IMR-90 (cell line): ENCODE results near the gene PRKAR1B. TPM values are rescaled to one million over a fixed set of nuclear protein-coding genes. Genes with fewer than 3 reads are reported as not detected.

Source experiments
- ATAC-seq: fragments of 200-7000 bp; cut with Tn5 transposase; 2 replicates; pipeline ENCODE4 v1.9.1; 2020; ENCODE audit warnings: low read depth, mild to moderate bottlenecking, moderate library complexity
- BruUV-seq: library from RNA; stranded (reverse); fragments of 400-500 nt; replicated peaks from 2 replicates; lab custom pipeline; 2021; lab: Mats Ljungman, UMichigan
- CTCF ChIA-PET: fragments of 300-600 bp; formaldehyde crosslinking; extraction: SDS; loops from one replicate; lab custom pipeline; 2021; ENCODE audit warnings: antibody characterized with exemption; lab: Yijun Ruan, JAX
- POLR2A ChIA-PET: fragments of 300-600 bp; sonication (Branson Sonifier 250); formaldehyde crosslinking; loops from one replicate; lab custom pipeline; 2022; ENCODE audit warnings: antibody characterized with exemption; ENCODE audit not compliant: unreplicated experiment; lab: Charles Lee
- DNase-seq: peaks from one replicate; pipeline ENCODE4 v3.0.0; 2013
- H2AFZ ChIP-seq: replicated peaks from 2 replicates; pipeline ENCODE3; 2013; ENCODE audit warnings: low read length, mild to moderate bottlenecking; ENCODE audit not compliant: poor library complexity
- H2AK5ac ChIP-seq: 2 replicates; pipeline ENCODE4 v1.6.1; 2013; ENCODE audit warnings: low read depth, low read length, inconsistent platforms
- H2AK9ac ChIP-seq: replicated peaks from 2 replicates; pipeline ENCODE3; 2013; ENCODE audit warnings: mild to moderate bottlenecking, low read depth, low read length, moderate library complexity; ENCODE audit not compliant: poor library complexity
- H2BK120ac ChIP-seq: 2 replicates; pipeline ENCODE4 v1.6.1; 2013; ENCODE audit warnings: low read depth, low read length, inconsistent platforms
- H2BK15ac ChIP-seq: 3 replicates; pipeline ENCODE4 v1.6.1; 2013; ENCODE audit warnings: low read depth, low read length, inconsistent platforms
- H2BK20ac ChIP-seq: 2 replicates; pipeline ENCODE4 v1.6.1; 2013; ENCODE audit warnings: low read depth, mild to moderate bottlenecking, inconsistent platforms, low read length, moderate library complexity
- H2BK5ac ChIP-seq: 2 replicates; pipeline ENCODE4 v1.6.1; 2013; ENCODE audit warnings: mild to moderate bottlenecking, low read depth, low read length, inconsistent platforms; ENCODE audit not compliant: poor library complexity, severe bottlenecking
- H3K14ac ChIP-seq: replicated peaks from 2 replicates; pipeline ENCODE4 v1.6.1; 2013; ENCODE audit warnings: low read depth, low read length, inconsistent platforms
- H3K18ac ChIP-seq: 2 replicates; pipeline ENCODE4 v1.6.1; 2013; ENCODE audit warnings: low read depth, low read length, control low read depth
- H3K23ac ChIP-seq: 2 replicates; pipeline ENCODE4 v1.6.1; 2013; ENCODE audit warnings: low read depth, low read length, inconsistent platforms
- H3K27ac ChIP-seq: 2 replicates; pipeline ENCODE4 v1.5.1; 2013; ENCODE audit warnings: mild to moderate bottlenecking, control low read depth, low read length; ENCODE audit not compliant: insufficient read depth
- H3K27me3 ChIP-seq: 2 replicates; pipeline ENCODE4 v1.6.1; 2013; ENCODE audit warnings: low read length; ENCODE audit not compliant: control insufficient read depth, insufficient read depth
- H3K36me3 ChIP-seq: 2 replicates; pipeline ENCODE4 v1.6.1; 2013; ENCODE audit warnings: low read length, mixed read lengths; ENCODE audit not compliant: control insufficient read depth, insufficient read depth
- H3K4ac ChIP-seq: 2 replicates; pipeline ENCODE4 v1.6.1; 2013; ENCODE audit warnings: low read depth, low read length, inconsistent platforms
- H3K4me1 ChIP-seq: 2 replicates; pipeline ENCODE4 v1.6.1; 2013; ENCODE audit warnings: low read length, mixed read lengths; ENCODE audit not compliant: control insufficient read depth, insufficient read depth
- H3K4me2 ChIP-seq: 2 replicates; pipeline ENCODE4 v1.6.1; 2013; ENCODE audit warnings: low read depth, mild to moderate bottlenecking, control low read depth, low read length, moderate library complexity
- H3K4me3 ChIP-seq: 2 replicates; pipeline ENCODE4 v1.5.1; 2013; ENCODE audit warnings: low read depth, mild to moderate bottlenecking, control low read depth, low read length, moderate library complexity; ENCODE audit not compliant: insufficient read depth
- H3K56ac ChIP-seq: 2 replicates; pipeline ENCODE4 v1.6.1; 2013; ENCODE audit warnings: low read length, inconsistent platforms; ENCODE audit not compliant: insufficient read depth; ENCODE audit errors: extremely low read depth
- H3K79me1 ChIP-seq, 2 experiments: 2 replicates each; pipeline ENCODE4 v1.6.1; 2013; ENCODE audit warnings: low read length in 2 of 2, inconsistent platforms in 1 of 2, low read depth in 1 of 2
- H3K9ac ChIP-seq: 2 replicates; pipeline ENCODE4 v1.6.1; 2013; ENCODE audit warnings: low read depth, low read length, control low read depth
- H3K9me1 ChIP-seq: 2 replicates; pipeline ENCODE4 v1.6.1; 2013; ENCODE audit warnings: low read length, inconsistent platforms; ENCODE audit not compliant: insufficient read depth
- H3K9me3 ChIP-seq: 2 replicates; pipeline ENCODE4 v1.6.1; 2013; ENCODE audit warnings: low read length; ENCODE audit not compliant: control insufficient read depth, insufficient read depth
- H4K20me1 ChIP-seq: 2 replicates; pipeline ENCODE4 v1.6.1; 2013; ENCODE audit warnings: low read length, inconsistent platforms; ENCODE audit not compliant: insufficient read depth
- H4K5ac ChIP-seq: 2 replicates; pipeline ENCODE4 v1.6.1; 2013; ENCODE audit warnings: mild to moderate bottlenecking, low read depth, low read length, control low read depth
- H4K8ac ChIP-seq, 2 experiments: 2 replicates each; pipeline ENCODE4 v1.6.1; 2013; ENCODE audit warnings: low read depth in 2 of 2, low read length in 2 of 2, control low read depth in 1 of 2, inconsistent platforms in 1 of 2
- H4K91ac ChIP-seq: 2 replicates; pipeline ENCODE4 v1.6.1; 2013; ENCODE audit warnings: low read depth, low read length, inconsistent platforms; ENCODE audit not compliant: insufficient read depth
- BHLHE40 ChIP-seq: fragments of 150-350 bp; IDR thresholded peaks from 2 replicates; pipeline ENCODE4 v1.6.1; 2016; ENCODE audit warnings: mild to moderate bottlenecking, low read depth, low read length
- CHD1 ChIP-seq: IDR thresholded peaks from 2 replicates; pipeline ENCODE4 v1.6.1; 2012; ENCODE audit warnings: low read depth, low read length, improper control_type of control experiment
- FOS ChIP-seq: fragments of 150-350 bp; IDR thresholded peaks from 2 replicates; pipeline ENCODE4 v1.6.1; 2016; ENCODE audit warnings: low read depth, low read length
- MAFK ChIP-seq: IDR thresholded peaks from 2 replicates; pipeline ENCODE4 v1.6.1; 2012; ENCODE audit warnings: low read depth, low read length, improper control_type of control experiment
- MAZ ChIP-seq: IDR thresholded peaks from 2 replicates; pipeline ENCODE4 v1.6.1; 2012; ENCODE audit warnings: low read depth, mild to moderate bottlenecking, low read length, improper control_type of control experiment, moderate library complexity, borderline replicate concordance
- MXI1 ChIP-seq: IDR thresholded peaks from 2 replicates; pipeline ENCODE4 v1.6.1; 2012; ENCODE audit warnings: low read depth, mild to moderate bottlenecking, low read length, moderate library complexity, borderline replicate concordance
- NFE2L2 ChIP-seq: fragments of 150-350 bp; IDR thresholded peaks from 2 replicates; pipeline ENCODE4 v1.6.1; 2016; ENCODE audit warnings: low read depth, mild to moderate bottlenecking, low read length
- POLR2A ChIP-seq: IDR thresholded peaks from 2 replicates; pipeline ENCODE4 v1.6.1; 2012; ENCODE audit warnings: mild to moderate bottlenecking, low read depth, low read length
- RCOR1 ChIP-seq: IDR thresholded peaks from 2 replicates; pipeline ENCODE4 v1.6.1; 2012; ENCODE audit warnings: mild to moderate bottlenecking, low read length, improper control_type of control experiment; ENCODE audit not compliant: insufficient replicate concordance
- SMC3 ChIP-seq: fragments of 150-350 bp; IDR thresholded peaks from 2 replicates; pipeline ENCODE4 v1.6.1; 2016; ENCODE audit warnings: low read depth, mild to moderate bottlenecking, antibody characterized with exemption, low read length, moderate library complexity
- whole genome bisulfite sequencing, 2 experiments: methylation state at CpG; one replicate each; pipeline versions ENCODE4 v1.1.5 to v1.1.7; 2013; ENCODE audit warnings: missing lambda C conversion rate in 2 of 2; ENCODE audit not compliant: insufficient read length in 1 of 2; ENCODE audit errors: extremely low coverage in 2 of 2; 5-methylcytosine and 5-hydroxymethylcytosine counted together
- dilution Hi-C: fragments of 300-500 bp; cut with HindIII; formaldehyde crosslinking; loops from one replicate; pipeline ENCODE4 v1.14.3; 2018; ENCODE audit warnings: low sequenced_read_pairs; ENCODE audit not compliant: unreplicated experiment
- in situ Hi-C: fragments of 300-500 bp; cut with MboI; formaldehyde crosslinking; loops from 3 replicates; pipeline ENCODE4 v1.14.3; 2019; ENCODE audit warnings: low sequenced_read_pairs, inconsistent platforms, mixed read lengths
- intact Hi-C: fragments of 100-400 bp; cut with micrococcal nuclease; formaldehyde crosslinking; loops from 2 replicates; pipeline ENCODE4 v1.10.0; 2022
- polyA plus RNA-seq, 3 experiments: library from polyadenylated mRNA; depleted of rRNA; stranded (reverse); fragments of >200 nt; gene quantifications; 2 replicates each; pipeline ENCODE4 v1.2.3, GENCODE V29; 2012; ENCODE audit warnings: low replicate concordance in 1 of 3
- total RNA-seq: library from RNA; depleted of rRNA; stranded (reverse); fragments of >200 nt; gene quantifications from 2 replicates; pipeline ENCODE4 v1.2.3, GENCODE V29; 2012
- TF ChIP-seq, protein P1 (sequence below): conservative IDR thresholded peaks from 2 replicates; pipeline ENCODE4 v1.5.1; 2012; ENCODE audit warnings: mild to moderate bottlenecking, low read depth, low read length, improper control_type of control experiment
- TF ChIP-seq, protein P2 (sequence below): fragments of 150-350 bp; IDR thresholded peaks from 2 replicates; pipeline ENCODE4 v1.6.1; 2016; ENCODE audit warnings: low read depth, mild to moderate bottlenecking, low read length, moderate library complexity, borderline replicate concordance
- TF ChIP-seq, protein P3 (sequence below): fragments of 150-350 bp; IDR thresholded peaks from 2 replicates; pipeline ENCODE4 v1.6.1; 2017; ENCODE audit warnings: mild to moderate bottlenecking, antibody characterized with exemption, low read length, low read depth

Gene PRKAR1B
- total and polyA plus RNA-seq, 2 of the 4 experiments (the other 2 are of a cell fraction) = 15.2 to 20.2 TPM

DNA sequence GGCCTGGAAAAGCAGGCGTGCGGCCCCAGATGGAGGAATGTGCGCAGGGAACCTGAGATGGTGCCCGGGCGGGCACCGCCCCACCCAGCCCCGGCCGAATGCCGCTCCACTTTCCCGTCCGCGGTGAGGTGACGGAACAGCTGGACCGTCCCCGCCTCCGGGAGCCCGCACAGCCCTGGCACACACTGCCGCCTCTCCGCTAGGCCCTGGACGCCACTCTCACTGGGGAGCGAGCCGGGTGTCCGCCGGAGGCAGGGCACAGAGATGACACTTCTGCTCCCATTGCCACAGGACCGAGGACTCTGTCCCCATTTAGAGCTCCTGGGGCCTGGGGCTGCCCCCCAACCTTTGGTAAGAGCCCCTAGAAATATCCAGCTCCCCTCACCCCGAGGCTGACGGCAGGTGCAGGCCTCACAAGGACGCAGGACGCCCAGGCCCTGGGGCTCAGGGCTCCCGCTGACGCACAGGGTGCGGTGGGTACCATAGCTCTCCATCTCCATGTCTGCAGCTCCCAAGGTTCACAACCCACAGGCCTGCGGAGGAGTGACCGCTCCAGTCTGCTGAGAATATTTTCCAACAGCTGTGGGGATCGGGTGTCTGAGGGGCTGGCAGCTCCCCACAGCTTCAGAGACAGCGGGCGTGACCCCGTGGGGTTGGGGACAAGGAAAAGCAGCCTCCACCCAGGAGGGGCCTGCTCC lies 155.2 kb downstream of the PRKAR1B start:
- no peak overlapping the region for H2BK20ac ChIP-seq
- no peak overlapping the region for H2BK120ac ChIP-seq
- H3K14ac ChIP-seq = no peak overlapping the region
- no peak overlapping the region for H2BK5ac ChIP-seq
- H4K8ac ChIP-seq = no peak overlapping the region
- H2AFZ ChIP-seq = no peak overlapping the region
- no peak overlapping the region for H3K23ac ChIP-seq
- H4K5ac ChIP-seq = no peak overlapping the region
- H3K18ac ChIP-seq = no peak overlapping the region
- H3K56ac ChIP-seq = no peak overlapping the region
- intact Hi-C loops (no loop called here), in situ Hi-C loops (no loop called here), dilution Hi-C loops (no loop called here)
- no peak overlapping the region for H3K9ac ChIP-seq
- no peaks in the 10 kb centered on the region for H4K20me1 ChIP-seq
- no peaks in the 10 kb centered on the region for H3K79me1 ChIP-seq
- H3K4me1 ChIP-seq = no peaks in the 10 kb centered on the region; the same call in 1 of the 2 replicates
- H3K27me3 ChIP-seq = no peaks in the 10 kb centered on the region; the same call in 1 of the 2 replicates
- BruUV-seq = no TSS peak
- H3K9me1 ChIP-seq = no peaks in the 10 kb centered on the region
- CTCF ChIA-PET = no interaction called here
- H3K4me2 ChIP-seq = no peak overlapping the region
- DNase-seq = no peak
- no peak overlapping the region for H3K4ac ChIP-seq
- no peak for ATAC-seq
- 95% methylated on average over 27 of the region's 38 CpGs; no CpG with 5 or more reads in 1 of the 2 experiments for WGBS, 2 experiments
- no peaks in the 10 kb centered on the region for H3K36me3 ChIP-seq
- no peak overlapping the region for H2BK15ac ChIP-seq
- H2AK9ac ChIP-seq = no peak overlapping the region
- H3K27ac ChIP-seq = no peak overlapping the region
- TF ChIP-seq RCOR1 (no peak), POLR2A (no peak), NFE2L2 (no peak), CHD1 (no peak), FOS (no peak), BHLHE40 (no peak), MXI1 (no peak), MAZ (no peak), MAFK (no peak), SMC3 (no peak)
- TF ChIP-seq, protein P1, sequence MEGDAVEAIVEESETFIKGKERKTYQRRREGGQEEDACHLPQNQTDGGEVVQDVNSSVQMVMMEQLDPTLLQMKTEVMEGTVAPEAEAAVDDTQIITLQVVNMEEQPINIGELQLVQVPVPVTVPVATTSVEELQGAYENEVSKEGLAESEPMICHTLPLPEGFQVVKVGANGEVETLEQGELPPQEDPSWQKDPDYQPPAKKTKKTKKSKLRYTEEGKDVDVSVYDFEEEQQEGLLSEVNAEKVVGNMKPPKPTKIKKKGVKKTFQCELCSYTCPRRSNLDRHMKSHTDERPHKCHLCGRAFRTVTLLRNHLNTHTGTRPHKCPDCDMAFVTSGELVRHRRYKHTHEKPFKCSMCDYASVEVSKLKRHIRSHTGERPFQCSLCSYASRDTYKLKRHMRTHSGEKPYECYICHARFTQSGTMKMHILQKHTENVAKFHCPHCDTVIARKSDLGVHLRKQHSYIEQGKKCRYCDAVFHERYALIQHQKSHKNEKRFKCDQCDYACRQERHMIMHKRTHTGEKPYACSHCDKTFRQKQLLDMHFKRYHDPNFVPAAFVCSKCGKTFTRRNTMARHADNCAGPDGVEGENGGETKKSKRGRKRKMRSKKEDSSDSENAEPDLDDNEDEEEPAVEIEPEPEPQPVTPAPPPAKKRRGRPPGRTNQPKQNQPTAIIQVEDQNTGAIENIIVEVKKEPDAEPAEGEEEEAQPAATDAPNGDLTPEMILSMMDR = no peak
- TF ChIP-seq, protein P2, sequence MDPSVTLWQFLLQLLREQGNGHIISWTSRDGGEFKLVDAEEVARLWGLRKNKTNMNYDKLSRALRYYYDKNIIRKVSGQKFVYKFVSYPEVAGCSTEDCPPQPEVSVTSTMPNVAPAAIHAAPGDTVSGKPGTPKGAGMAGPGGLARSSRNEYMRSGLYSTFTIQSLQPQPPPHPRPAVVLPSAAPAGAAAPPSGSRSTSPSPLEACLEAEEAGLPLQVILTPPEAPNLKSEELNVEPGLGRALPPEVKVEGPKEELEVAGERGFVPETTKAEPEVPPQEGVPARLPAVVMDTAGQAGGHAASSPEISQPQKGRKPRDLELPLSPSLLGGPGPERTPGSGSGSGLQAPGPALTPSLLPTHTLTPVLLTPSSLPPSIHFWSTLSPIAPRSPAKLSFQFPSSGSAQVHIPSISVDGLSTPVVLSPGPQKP = no peak
- TF ChIP-seq, protein P3, sequence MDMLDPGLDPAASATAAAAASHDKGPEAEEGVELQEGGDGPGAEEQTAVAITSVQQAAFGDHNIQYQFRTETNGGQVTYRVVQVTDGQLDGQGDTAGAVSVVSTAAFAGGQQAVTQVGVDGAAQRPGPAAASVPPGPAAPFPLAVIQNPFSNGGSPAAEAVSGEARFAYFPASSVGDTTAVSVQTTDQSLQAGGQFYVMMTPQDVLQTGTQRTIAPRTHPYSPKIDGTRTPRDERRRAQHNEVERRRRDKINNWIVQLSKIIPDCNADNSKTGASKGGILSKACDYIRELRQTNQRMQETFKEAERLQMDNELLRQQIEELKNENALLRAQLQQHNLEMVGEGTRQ = no peak
- H3K9me3 ChIP-seq = no peaks in the 10 kb centered on the region; the same call in 1 of the 2 replicates
- H3K4me3 ChIP-seq = no peak overlapping the region
- POLR2A ChIA-PET = no interaction called here
- H2AK5ac ChIP-seq = no peak overlapping the region
- H4K91ac ChIP-seq = no peak overlapping the region
